ENCODE measurements around the gene MSRB3.

MSRB3 gene

DNA sequence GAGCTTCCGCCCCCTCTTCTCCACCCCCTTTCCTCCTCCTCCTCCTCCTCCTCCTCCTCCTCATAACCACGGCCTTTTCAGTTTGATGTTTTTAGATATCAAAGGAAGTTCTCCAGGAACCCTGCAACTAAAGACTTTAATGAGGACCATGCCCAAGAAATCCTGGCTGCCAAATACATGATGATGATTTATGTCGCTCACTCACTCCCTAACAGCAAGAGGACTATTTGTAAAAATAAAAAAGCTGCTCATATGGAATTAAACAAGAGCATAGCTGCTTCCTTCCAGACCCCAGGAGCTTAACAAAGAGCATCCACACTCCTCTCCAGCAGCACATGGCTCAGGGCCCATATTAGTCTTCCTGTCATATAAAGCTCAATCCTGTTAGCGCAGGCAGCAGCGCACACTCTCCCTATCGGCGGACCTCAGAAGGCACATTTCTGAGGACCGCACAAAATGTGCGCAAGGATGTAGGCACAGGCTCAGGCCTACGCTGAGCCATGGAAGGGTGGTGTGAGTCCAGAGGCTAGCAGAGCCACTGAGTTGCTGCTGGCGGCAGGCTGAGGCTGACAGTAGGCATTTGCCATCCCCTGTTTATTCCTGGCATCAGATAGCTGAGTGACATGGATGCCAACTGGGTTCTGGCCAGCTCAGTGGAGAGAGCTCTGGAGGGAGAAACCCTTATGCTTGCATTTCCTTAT lies 232.8 kb downstream of the MSRB3 start:
- TF ChIP-seq CTCF (IDR thresholded peaks at IDR 0.05), result no peak
- peak overlapping the region; percentile 29 for H3K4me3 Mint-ChIP-seq
- DNase-seq, result no peak
- peak overlapping the region; percentile 94 for H3K27ac Mint-ChIP-seq
- H3K4me1 Mint-ChIP-seq, result peaks cover 55% of the 10 kb centered on the region
- no peaks in the 10 kb centered on the region for H3K9me3 Mint-ChIP-seq
- H3K27me3 Mint-ChIP-seq (ENCODE audit: low read depth, poor library complexity), result peaks cover 2% of the 10 kb centered on the region
- H3K36me3 Mint-ChIP-seq (ENCODE audit: low read depth), result no peaks in the 10 kb centered on the region

DNA sequence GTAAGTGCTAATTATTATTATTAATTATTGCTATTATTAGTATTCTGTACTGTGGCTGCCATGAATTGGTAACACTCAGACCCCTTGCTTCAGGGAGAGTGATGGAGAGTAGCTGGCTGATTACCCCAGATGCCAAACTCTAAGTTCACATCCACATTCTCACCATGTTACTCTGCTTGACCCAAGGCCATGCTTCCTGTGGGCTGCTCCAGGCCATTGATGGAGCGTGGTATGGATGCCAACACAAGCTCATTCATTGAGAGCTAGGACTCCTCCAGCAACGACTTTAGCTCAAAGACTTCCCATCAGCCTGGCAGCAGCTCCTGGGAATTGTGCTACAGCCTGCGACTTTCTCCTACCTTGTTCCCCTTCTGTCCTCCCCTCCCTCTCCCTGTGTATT lies 233.4 kb downstream of the MSRB3 start:
- H3K27ac Mint-ChIP-seq, result no peak overlapping the region
- DNase-seq, result no peak
- no peak for TF ChIP-seq CTCF (IDR thresholded peaks at IDR 0.05)
- H3K9me3 Mint-ChIP-seq, result no peaks in the 10 kb centered on the region
- H3K36me3 Mint-ChIP-seq (ENCODE audit: low read depth), result no peaks in the 10 kb centered on the region
- no peak overlapping the region for H3K4me3 Mint-ChIP-seq
- H3K4me1 Mint-ChIP-seq, result peaks cover 52% of the 10 kb centered on the region
- peaks cover 2% of the 10 kb centered on the region for H3K27me3 Mint-ChIP-seq (ENCODE audit: low read depth, poor library complexity)

All from nephron progenitor cell (in vitro differentiated cells).